H4 (cell line): Measurements from ENCODE around the gene KCNQ1. TPM values are rescaled to one million over a fixed set of nuclear protein-coding genes. Genes with fewer than 3 reads are reported as not detected.

ENCODE experiments used
- DNase-seq: peaks from one replicate; pipeline ENCODE4 v3.0.0-alpha.2; 2015; ENCODE audit warnings: low spot score
- total RNA-seq: library from RNA; depleted of rRNA; stranded (reverse); fragments of >200 nt; shearing (Covaris generic); gene quantifications from 2 replicates; pipeline ENCODE4 v1.2.3, GENCODE V29; 2014

The KCNQ1 gene
- total RNA-seq, 1 experiment from 2014 or later, result 0.04 TPM

DNA sequence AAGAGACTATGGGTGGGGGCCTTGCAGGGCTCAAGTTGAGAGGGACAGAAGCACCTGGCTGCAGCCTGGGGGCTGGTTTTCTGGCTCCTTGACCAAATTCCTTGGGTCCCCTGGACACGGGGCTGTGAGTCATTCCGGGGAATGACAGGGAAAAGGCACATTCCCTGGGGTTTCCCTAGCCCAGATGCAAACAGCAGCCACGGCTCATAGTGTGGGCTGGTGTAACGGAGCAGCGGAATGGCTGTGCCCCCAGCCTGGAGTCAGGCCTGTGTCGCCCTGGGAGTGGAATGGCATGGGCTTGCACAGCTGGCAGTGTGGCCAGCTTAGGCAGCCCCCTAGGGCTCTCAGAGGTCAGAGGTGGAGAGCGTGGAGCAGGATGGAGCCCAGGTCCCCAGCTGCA, 332.6 kb downstream of the KCNQ1 start:
- DNase-seq, result no peak

DNA sequence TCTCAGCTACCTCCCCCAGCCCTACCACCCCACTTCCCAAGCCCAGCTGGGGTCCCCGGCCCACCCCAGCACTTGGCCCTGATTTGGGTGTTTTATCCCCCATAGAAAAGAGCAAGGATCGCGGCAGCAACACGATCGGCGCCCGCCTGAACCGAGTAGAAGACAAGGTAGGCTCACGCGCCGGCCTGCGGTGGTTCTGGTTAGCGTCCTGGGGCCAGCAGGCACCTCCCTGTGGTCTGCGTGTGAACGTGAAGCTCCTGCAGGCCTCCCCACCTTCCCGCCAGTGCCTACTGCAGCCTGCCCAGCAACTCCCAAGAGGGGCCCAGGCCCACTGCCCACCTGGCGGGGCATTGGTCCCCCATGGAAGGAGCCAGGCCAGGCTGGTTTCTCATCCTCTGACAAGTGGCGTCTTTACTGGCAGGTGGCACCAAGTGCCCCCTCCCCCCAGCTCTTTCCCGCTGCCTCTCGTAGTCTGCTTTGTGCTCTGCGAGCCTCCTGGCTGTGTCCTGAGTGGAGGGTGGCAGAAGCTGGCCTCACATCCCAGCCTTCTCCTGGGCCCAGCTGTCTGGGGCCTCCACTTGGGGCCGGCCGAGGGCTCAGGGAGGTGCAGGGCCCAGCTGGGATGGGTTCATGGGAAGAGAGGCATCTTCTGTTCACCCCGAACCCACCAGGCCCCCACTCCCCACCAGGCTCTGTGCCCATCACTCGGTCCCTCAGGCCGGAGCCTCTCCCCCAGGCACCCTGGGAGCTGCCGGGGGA, 333.2 kb downstream of the KCNQ1 start:
- no peak for DNase-seq

DNA sequence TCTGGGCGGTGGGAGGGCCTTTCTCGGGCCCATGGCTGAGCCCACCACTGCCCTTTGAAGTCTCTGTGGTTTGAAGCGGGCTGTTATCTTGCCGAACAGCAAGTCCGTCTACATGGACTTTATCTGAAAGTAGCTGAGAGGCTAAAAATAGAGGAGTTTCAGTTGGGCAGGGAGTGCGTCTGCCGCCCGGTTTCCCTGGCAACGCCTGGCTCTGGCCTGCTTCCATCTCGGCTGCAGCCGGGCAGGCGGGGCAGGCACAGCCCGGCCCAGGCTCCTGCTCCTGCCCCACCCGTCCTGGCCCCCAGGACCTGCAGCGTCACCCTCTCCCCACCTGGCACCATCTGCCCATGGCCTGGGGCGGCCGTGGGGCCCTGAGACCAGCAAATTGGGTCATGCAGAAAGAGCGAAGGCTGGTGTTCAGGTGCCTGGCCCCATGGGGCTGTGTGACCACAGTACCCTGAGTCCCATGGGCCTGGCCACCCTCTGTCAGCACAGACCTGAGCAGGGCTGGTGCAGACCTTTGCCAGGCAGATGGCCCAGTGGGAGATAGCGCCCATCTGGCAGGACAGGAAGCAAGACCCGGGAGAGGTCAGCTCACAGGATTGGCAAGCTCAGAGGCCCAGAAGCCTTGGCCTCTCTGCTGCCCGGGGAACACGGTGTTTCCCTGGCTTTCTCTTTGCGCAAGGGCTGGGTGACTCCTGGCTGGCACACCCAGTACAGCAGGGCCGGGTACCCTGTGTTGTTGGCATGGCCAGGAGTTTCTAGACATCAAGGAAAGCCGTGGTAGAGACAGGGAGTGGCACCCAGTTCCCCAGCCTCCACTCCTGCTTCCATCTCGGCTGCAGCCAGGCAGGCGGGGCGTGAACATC, 334.1 kb downstream of the KCNQ1 start:
- DNase-seq, result peak; percentile 84

DNA sequence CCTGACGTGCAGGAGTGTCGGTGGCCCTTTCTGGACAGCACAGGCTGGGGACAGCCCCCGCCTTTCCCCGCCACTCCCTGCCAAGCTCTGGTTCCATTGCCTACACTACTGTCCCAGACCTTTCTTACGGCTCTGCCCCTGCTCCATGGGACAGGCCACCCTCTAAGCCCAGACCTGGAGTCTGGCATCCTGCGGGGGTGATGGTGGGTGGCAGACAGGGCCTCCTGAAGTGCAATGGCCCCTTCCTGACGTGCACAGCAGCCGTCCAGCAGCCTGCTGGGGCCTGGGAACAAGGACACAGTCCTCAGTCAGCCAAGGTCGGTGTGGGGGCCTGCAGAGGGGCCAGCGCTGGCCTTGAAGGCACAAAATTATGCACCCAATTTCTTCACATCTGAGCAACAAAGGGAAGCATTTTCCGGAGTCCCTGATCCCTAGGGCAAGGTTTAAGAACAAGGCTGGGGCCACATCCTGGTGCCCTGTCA, 334.7 kb downstream of the KCNQ1 start:
- no peak for DNase-seq

DNA sequence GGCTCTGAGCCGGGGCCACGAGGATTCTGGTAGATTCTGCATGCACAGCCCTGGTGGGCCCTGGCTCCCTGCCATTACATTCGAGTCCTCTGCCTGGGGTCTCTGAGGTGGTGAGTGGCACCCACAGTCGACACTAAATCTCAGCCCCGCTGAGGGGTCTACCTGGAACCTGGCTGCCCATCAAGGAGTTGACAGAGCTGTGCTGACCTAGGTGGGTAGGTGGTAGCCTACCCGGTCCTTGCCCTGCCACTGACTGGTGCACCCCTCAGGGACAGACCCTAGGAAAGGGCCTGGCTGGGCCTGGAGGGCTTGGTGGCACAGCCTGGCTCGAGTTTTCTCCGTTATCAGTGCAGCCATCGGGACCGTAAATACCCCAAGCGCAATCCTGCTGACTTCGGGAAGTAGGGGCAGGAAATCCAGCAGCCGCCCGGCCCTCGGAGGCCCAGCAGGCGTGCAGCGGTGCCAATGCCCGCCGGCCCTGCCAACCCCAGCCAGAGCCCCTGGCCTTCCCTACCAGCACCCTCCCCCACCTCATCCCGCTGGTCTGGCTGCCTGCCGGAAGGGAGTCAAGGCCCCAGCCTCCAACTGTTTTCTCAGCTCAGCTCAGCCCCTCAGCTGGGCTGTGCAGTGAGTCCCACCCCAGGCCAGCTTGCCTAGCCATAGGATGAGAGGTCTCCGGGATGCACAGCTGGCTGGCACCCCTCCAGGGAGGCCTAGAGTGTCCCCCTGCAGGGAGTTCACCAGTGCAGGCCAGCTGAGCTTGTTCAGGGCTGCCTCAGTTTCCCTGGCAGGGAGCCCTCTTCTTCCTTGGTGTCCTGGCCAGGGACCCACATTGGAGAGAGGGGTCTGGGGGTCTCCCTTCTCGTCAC, 335.4 kb downstream of the KCNQ1 start:
- DNase-seq, result no peak

DNA sequence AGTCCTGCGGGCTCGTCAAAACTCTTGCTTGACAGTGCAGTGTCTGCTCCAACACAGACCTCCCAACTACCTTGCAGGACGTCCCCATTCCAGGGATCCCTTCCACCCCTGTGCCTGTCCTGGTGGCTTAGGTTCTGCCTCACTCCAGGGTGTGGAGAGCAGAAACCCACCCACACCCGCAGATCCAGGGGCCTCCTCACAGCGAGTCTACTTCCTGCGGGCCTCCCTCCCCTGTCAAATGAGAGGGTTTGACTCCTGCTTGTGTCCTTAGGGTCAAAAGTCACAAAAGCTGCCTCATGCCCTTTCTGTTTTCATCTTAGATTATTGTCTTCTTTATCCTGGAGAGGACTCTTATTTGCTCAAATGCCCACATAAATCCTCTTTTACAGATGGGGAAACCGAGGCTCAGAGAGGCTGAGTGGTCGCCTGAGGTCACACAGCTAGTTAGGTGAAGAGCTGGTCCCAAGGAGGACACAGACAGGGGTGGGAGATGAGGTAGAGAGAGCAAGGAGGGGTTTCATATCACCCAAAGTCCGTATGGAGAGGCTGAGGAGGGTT, 336.1 kb downstream of the KCNQ1 start:
- DNase-seq, result no peak

DNA sequence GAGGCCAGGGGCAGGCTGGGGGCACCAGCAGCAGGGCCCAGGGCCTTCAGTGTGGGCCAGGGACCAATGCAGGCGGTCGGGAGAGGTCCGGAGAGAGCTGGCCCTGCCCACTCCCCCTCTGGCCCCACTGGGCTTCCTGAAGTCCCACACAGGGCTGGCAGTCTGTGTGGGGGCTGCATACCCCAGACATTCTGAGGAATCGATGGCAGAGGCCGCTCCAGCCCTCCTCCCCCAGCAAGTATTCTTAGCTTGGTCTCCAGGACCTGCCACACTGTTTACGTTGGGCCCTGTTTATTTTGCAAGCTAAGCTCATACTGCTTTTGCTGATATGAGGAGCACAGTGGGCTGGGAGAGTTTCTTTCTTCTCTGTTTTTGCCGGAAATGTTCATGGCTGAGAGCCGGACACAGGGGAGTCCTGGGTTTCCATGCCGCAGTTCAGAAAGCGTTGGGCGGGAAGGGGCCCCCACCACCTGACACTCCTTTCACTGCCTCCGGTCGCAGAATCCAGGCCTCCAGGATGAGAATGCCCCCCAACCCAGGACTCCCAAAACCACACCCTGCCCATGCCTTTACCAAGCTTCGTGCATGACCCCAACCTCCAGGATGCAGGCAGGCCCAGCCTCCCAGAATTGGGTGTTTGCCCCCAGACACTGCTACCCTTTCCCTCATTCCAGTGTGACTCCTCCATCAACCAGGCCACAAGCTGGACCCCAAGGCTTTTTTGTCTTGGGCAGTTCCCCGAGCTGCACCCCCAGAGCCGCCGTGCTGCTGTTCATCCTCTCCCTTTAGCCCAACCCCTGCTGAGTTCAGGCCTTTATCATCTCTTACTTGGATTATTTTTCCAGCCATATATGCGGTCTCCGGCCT, 336.8 kb downstream of the KCNQ1 start:
- no peak for DNase-seq

DNA sequence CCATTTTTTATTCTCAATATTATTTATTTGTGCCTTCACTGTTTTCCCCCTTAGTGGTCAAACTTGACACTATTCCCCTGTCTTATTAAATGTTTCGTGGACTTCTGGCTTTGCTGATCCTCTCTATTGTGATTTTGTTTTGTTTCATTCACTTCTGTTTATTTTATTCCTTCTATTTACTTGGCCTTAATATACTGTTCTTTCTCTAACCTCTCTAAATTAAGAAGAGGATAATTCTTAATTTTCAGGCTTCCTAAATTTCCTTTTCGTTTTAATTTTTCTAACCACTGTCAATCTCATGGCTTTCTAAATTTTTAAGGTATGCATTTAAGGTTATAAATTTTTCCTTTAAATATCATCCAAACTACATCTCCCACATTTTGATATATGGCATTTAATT, 338.0 kb downstream of the KCNQ1 start:
- DNase-seq, result no peak

DNA sequence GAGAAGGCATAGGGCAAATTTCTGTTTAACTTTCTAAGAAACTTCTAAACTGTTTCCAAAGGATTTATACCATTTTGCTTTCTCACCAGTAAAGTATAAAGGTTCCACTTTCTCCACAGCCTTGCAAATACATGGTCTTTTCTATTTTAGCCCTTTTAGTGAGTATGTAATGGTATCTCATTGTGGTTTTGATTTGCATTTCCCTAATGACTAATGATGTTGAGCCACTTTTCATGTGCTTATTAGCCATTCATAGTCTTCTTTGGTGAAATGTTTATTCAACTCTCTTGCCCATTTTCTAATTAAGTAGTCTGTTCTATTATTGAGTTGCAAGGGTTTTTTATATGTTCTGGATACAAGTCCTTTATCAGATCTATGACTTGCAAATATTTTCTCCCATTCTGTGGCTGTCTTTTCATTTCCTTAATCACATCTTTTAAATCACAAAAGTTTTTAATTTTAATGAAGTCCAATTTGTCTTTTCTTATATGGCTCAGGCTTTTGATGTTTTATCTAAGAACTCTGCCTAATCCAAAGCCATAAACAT, 338.8 kb downstream of the KCNQ1 start:
- DNase-seq, result no peak

DNA sequence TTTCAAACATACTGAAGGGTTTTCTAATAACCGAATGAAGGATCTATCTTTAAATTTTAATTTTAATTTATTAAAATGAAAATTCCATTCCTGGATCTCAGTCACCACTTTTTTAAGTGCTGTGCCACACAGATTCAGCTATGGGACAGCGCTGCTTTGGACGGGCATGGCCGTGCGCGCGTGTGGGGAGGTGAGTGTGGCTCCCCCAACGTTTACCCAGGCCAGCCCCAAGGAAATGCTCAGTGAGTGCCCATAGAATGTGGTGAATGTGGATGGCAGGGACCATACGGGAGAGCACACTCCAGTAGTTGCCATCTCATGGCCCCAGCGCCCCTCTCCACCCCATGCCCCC, 343.0 kb downstream of the KCNQ1 start:
- DNase-seq, result no peak

DNA sequence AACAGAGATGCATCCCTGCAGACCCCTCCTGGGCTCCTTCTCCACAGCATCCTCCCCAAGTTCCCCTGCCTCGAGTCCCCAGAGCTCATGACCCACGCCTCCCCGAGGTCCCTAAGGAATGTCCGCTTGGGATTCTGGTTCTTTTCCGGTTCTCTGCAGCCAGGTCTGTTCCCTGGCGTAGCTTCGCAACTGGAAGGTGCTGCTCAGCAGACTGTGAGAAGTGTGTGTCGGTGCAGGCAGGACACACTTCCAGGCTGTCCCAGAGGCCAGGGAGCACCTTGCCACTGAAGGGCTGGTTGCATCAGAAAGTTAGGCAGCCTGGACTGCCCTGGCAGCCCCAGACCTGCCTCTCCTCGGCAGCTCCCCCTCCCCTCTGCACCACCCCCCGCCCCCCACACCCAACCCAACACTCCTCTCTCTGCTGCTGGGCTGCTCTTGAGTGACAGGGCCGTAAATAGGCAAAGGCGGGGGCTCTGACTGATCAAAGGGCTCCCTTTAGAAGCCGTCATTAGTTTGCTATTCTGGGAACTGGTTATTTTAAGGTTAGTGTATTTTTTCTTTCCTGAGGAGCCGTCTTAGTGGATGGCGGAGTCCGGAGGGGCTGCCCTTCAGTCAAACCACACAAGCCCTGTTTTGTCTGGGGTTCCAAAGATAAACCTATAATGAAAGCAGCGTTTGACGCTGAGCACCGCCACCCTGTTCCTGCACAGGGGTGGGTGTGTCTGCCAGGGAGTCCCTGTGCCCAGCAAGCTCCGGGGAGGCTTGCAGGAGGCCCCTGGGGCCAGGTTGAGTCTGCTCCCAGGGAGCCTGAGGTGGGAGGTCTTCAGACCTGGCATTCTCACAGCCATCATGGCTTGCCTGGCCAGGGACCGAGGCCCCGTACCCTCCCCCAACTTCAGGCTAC, 343.6 kb downstream of the KCNQ1 start:
- DNase-seq, result no peak

DNA sequence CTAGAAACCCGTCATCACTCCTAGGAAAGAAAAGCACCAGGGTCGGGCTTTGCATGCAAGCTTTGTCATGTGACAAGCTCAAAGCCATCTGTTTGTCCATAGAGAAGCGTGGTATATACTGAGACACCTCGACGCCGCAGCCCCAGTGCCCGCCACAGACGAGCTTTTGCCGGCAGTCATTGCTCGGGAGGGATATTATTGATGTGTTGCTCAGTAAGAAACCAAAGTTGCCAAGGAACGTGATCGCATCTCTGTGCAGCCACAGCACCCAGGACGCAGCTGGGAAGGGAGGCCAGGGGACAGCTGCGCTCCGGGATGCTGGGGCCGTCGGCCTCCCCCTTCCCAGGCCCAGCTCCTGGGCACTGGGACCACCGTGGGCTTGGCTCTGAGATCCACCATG, 344.5 kb downstream of the KCNQ1 start:
- no peak for DNase-seq

DNA sequence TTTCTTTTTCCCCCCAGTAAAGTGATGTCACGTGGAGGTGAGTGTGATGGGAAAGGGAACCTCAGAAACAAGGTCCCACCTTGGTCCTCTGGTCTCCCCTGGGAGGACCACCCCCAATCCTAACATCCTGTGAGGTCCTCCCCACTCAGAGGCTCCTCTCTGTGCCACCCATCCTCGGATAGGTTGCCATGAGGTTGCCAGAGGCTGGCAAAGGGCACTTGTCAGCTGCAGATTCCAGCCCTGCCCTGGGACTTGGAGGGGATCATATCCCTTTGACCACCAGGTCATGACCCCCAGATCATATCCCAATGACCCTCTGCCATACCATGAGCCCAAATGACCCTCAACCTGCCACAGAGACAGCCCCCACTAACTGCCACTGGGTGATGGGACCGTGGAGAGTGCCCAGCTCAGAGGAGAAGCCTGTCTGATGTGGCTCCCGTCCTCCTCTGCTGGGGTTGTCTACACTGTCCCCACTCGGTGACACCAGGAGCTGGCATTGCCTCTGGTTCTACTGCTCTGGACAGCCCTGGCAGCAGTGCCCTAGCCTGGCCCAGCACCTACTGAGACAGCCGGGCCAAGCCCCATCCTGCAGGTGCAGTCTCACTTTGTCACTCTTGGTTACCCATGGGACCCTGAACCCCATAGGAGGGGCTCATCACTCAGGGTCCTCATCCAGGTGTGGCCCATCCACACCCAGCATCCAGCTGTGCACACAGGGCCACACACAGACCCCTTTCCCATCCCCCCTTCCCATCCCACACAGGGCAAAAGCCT, 345.2 kb downstream of the KCNQ1 start:
- no peak for DNase-seq

DNA sequence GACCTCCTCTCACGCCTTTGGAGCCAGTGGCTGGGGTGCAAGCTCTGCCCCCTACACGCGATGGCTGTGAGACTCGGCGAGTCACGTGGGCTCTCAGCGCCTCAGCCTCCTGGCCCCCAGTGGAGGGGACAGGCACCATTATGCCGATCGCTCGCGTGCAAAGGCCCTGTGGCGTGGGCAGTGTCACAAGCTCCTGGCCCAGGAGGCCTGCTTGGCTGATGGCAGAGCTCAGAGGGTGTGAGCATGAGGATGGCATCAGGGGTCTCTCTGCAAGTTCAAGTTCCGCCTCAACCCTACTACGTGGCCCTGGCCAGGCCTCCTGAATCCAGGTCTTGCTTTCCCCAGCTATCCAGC, 345.7 kb downstream of the KCNQ1 start:
- DNase-seq, result no peak

DNA sequence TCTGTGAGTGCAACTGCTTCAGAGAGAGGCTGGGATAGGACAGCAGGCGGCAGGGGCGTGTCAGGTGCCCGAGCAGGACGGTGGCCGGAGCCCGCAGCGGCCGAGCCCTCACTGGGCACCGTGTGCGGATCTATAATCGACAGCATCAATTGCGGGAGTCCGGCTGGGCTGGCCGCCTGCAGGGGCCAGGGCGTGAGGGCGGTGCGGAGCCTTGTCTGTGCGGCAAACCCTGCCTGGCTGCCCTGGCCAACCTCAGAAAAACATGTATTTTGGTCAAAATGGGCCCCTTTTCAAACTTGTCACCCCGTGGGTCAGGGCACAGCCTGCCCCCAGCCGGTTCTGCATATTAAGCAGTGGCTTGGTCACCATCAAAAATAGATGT, 346.3 kb downstream of the KCNQ1 start:
- no peak for DNase-seq

DNA sequence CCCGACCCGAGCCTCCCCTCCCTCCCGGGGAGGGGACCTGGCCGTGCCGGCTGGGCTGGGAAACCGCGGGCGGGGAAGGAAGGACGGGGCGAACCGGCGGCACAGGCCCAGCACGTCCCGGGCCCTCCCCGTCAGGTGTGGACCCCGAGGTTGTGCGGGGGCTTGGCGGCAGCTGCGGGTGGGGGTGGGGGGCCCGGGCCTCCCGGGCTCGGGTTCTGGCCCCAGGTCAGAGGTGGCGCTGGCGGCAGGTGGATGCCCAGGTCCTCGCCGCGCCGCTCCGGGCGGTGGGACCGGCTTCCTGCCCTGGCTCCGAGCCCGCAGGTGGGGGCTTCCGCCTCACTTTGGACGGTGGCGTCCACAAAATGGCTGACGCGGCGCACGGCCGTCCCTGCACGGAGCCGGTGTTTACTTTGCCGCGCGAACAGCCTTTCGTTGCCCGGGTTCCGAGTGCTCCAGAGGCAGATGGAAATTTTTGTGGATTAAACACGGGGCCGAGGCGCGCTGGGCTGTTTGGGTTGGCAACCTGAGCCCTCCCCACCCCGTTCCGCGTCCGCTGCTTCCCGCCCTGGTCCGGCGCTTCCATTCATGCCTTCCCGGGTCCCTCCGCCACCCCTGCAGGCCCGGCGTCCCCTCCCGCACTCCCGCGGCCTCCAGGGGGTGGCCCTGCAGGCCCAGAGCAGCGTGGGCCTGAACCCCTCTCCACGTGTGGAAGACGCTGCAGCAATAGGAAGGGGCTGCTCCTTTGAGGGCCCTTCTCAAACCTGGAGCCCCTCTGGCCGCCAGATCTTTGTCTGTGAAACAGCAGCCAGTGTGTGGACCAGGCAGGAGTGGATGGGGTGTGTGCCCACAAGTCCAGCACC, 346.9 kb downstream of the KCNQ1 start:
- no peak for DNase-seq

DNA sequence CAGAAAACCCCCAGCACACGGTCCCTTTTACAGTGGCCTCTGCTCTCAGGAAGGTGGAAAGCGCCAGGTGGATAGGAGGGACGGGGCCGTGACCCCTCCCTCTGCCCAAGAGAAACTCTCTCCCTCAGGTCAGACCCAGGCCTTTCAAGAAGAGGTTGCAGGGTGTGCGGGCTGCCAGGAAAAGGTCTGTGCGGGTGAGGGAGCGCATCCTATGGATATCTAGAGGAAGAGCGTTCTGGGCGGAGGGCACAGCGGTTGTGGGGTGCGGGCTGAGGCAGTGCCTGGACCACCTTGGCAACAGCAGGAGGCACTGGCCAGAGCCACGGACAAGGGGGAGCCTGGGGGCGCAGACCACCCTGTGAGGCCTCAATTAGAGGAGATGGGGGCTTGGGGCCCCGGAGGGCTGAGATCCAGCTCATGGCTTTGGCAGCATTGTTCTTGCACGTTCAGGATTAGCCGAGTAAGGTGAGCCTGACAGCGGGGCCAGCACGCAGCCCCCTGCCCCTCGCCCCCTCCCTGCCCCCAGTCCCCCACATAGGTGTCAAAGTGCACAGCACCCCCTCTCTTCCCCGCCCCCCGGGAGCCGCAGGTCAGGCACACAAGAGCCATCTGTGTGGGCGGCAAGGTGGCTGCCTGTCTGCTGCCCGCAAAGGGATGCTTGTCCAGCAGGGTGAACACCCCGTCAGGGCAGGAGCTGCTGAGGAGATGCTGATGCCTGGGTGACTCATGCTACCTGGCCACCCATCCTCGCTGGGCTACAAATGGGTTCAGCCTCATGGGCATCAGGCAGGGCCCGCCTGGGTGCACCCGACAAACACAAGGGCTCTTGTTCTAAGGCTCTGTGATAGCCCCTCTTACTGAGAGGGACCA, 347.8 kb downstream of the KCNQ1 start:
- no peak for DNase-seq
